ENCODE results near the gene EXPH5. TPM values are rescaled to one million over a fixed set of nuclear protein-coding genes. Genes with fewer than 3 reads are reported as not detected.

Gene EXPH5
- total and polyA plus RNA-seq, 2 of the 8 experiments (the other 6 are each of a cell fraction or from before 2014, with no cell fraction given) = 1.1 to 11.5 TPM

DNA sequence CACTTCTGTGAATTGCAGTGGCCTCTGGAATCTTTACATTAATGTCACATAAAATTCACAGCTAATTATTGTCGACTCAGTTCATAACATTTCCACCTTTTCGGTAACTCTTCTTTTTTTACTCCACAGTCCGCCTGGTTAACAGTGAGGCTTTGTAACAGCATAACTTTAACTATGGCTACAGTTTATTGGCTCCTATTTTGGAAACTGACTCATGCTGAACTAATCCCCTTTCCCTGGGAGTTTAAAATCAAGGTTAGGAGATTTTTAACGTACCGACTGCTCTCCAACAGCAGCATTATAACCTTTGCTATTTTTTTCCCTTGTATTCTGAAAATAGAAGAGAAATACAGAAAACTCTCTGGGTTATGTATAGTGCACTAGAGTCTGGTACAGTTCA is 92.2 kb downstream of the EXPH5 start (continued):
- TF ChIP-seq SP2 (IDR thresholded peaks at IDR 0.05; ENCODE audit: low read length) = no peak
